HepG2 (cell line): ENCODE measurements around the gene PHYH.
"Not testable (repeated sequence)": the region's sequence is repeated elsewhere in the genome, so short reads cannot be mapped to it uniquely, and the experiment has no call there.

Experiments
- CTCF ChIP-seq: sonication (generic); formaldehyde crosslinking; IDR thresholded peaks from 2 replicates; pipeline ENCODE4 v1.5.0; 2020; ENCODE audit warnings: mild to moderate bottlenecking, missing genetic modification reagents, moderate library complexity
- EP300 ChIP-seq, 3 experiments: sonication (generic) in 1 of 3; formaldehyde crosslinking in 1 of 3; IDR thresholded peaks; 2 replicates each; pipeline versions ENCODE4 v1.5.1 to v1.6.1; 2011 to 2020; ENCODE audit warnings: low read depth in 2 of 3, low read length in 2 of 3, borderline replicate concordance in 1 of 3, improper control_type of control experiment in 1 of 3, mild to moderate bottlenecking in 1 of 3, missing genetic modification reagents in 1 of 3, moderate library complexity in 1 of 3
- NR2F1 ChIP-seq, 2 experiments: fragments of 450-650 bp in 1 of 2; formaldehyde crosslinking in 1 of 2; IDR thresholded peaks; 2 replicates each; pipeline versions ENCODE4 v1.5.0 to v1.6.1; 2016 to 2020; ENCODE audit warnings: mild to moderate bottlenecking in 1 of 2, missing compliant biosample characterization in 1 of 2, missing genetic modification reagents in 1 of 2, moderate library complexity in 1 of 2
- STAT5B ChIP-seq: sonication (generic); formaldehyde crosslinking; IDR thresholded peaks from 2 replicates; pipeline ENCODE4 v1.4.0; 2020; ENCODE audit warnings: missing genetic modification reagents

DNA sequence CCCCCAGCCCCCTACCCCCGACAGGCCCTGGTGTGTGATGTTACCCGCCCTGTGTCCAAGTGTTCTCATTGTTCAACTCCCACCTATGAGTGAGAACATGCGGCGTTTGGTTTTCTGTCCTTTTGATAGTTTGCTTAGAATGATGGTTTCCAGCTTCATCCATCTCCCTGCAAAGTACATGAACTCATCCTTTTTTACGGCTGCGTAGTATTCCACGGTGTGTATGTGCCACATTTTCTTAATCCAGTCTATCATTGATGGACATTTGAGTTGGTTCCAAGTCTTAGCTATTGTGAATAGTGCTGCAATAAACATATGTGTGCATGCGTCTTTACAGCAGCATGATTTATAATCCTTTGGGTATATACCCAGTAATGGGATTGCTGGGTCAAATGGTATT, 31.1 kb upstream of the PHYH start:
- TF ChIP-seq CTCF (CRISPR knock-in tag); NR2F1 (CRISPR knock-in tag; IDR thresholded peaks at IDR 0.05); EP300 (IDR thresholded peaks at IDR 0.05; ENCODE audit: low read depth in 2 of 2, low read length in 2 of 2); EP300 (CRISPR knock-in tag; IDR thresholded peaks at IDR 0.05; ENCODE audit: borderline replicate concordance); STAT5B (CRISPR knock-in tag): not testable (repeated sequence)
